Measurements from ENCODE around the gene ZBTB38. TPM values are rescaled to one million over a fixed set of nuclear protein-coding genes. Genes with fewer than 3 reads are reported as not detected.

The ZBTB38 gene
- total and polyA plus RNA-seq, 2 donors from 2014 or later, result 8.6 to 113 TPM

- DNase-seq, result no peak
- no peak for FAIRE-seq
- Histone ChIP-seq H3K36me3 (ENCODE audit: control insufficient read depth in 2 of 3, insufficient read depth in 3 of 3, low read length in 3 of 3) (no peaks in the 10 kb centered on the region), H3K4me1 (ENCODE audit: control insufficient read depth in 2 of 3, insufficient read depth in 2 of 3, low read depth in 1 of 3, low read length in 3 of 3) (no peaks in the 10 kb centered on the region), H3K27ac (ENCODE audit: low read depth in 2 of 2, low read length in 2 of 2) (no peak overlapping the region), H3K27me3 (ENCODE audit: control insufficient read depth, insufficient read depth, low read length) (no peaks in the 10 kb centered on the region), H3K4me3 (ENCODE audit: low read length in 3 of 3) (no peak overlapping the region), H3K9me3 (ENCODE audit: control insufficient read depth in 2 of 3, insufficient read depth in 1 of 3, low read length in 3 of 3) (no peaks in the 10 kb centered on the region), H3K9ac (ENCODE audit: low read length in 3 of 3) (no peak overlapping the region)
- TF ChIP-seq CTCF (IDR thresholded peaks at IDR 0.05; ENCODE audit: borderline replicate concordance, extremely low read depth, insufficient read depth), result no peak
- intact Hi-C loops (cut with DNase I), result no loop called here
Observed at GRCh38 chr3:141343077-141343476, 25.2 kb upstream of the ZBTB38 start.

GRCh38 chr3:141343865-141344271, 24.4 kb upstream of the ZBTB38 start:
- Histone ChIP-seq H3K4me1 (ENCODE audit: control insufficient read depth in 2 of 3, insufficient read depth in 2 of 3, low read depth in 1 of 3, low read length in 3 of 3) (no peaks in the 10 kb centered on the region), H3K27me3 (ENCODE audit: control insufficient read depth, insufficient read depth, low read length) (no peaks in the 10 kb centered on the region), H3K4me3 (ENCODE audit: low read length in 3 of 3) (no peak overlapping the region), H3K9ac (ENCODE audit: low read length in 3 of 3) (no peak overlapping the region), H3K36me3 (ENCODE audit: control insufficient read depth in 2 of 3, insufficient read depth in 3 of 3, low read length in 3 of 3) (no peaks in the 10 kb centered on the region), H3K9me3 (ENCODE audit: control insufficient read depth in 2 of 3, insufficient read depth in 1 of 3, low read length in 3 of 3) (no peaks in the 10 kb centered on the region), H3K27ac (ENCODE audit: low read depth in 2 of 2, low read length in 2 of 2) (no peak overlapping the region)
- no peak for DNase-seq
- intact Hi-C loops (cut with DNase I), result no loop called here
- no peak for TF ChIP-seq CTCF (IDR thresholded peaks at IDR 0.05; ENCODE audit: borderline replicate concordance, extremely low read depth, insufficient read depth)
- FAIRE-seq, result no peak

GRCh38 chr3:141345528-141345927, 22.8 kb upstream of the ZBTB38 start:
- FAIRE-seq, result no peak
- Histone ChIP-seq H3K9me3 (ENCODE audit: control insufficient read depth in 2 of 3, insufficient read depth in 1 of 3, low read length in 3 of 3) (no peaks in the 10 kb centered on the region), H3K36me3 (ENCODE audit: control insufficient read depth in 2 of 3, insufficient read depth in 3 of 3, low read length in 3 of 3) (no peaks in the 10 kb centered on the region), H3K27ac (ENCODE audit: low read depth in 2 of 2, low read length in 2 of 2) (no peak overlapping the region), H3K27me3 (ENCODE audit: control insufficient read depth, insufficient read depth, low read length) (no peaks in the 10 kb centered on the region), H3K4me1 (ENCODE audit: control insufficient read depth in 2 of 3, insufficient read depth in 2 of 3, low read depth in 1 of 3, low read length in 3 of 3) (no peaks in the 10 kb centered on the region), H3K4me3 (ENCODE audit: low read length in 3 of 3) (no peak overlapping the region), H3K9ac (ENCODE audit: low read length in 3 of 3) (no peak overlapping the region)
- DNase-seq, result no peak
- no peak for TF ChIP-seq CTCF (IDR thresholded peaks at IDR 0.05; ENCODE audit: borderline replicate concordance, extremely low read depth, insufficient read depth)
- intact Hi-C loops (cut with DNase I), result no loop called here

DNA sequence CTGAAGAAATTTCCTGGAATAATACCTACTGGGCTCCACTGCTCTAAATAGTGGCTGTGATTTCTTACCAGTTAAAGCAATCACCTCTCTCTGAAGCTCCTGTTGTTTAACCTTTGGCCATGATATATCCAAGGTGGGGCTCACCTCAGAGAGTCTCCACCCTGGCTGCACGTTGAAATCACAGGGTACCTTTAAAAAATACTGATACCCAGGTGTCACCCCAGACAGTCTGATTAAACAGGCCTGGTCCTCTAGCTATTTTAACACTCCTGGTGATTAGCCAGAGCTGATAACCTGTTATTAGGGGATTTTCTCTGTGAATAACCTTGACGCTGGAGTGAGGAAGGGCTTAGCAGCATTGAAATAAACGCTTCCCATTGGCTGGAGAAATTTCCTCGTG, 22.3 kb upstream of the ZBTB38 start:
- Histone ChIP-seq H3K9me3 (ENCODE audit: control insufficient read depth in 2 of 3, insufficient read depth in 1 of 3, low read length in 3 of 3) (no peaks in the 10 kb centered on the region), H3K27ac (ENCODE audit: low read depth in 2 of 2, low read length in 2 of 2) (no peak overlapping the region), H3K27me3 (ENCODE audit: control insufficient read depth, insufficient read depth, low read length) (no peaks in the 10 kb centered on the region), H3K4me3 (ENCODE audit: low read length in 3 of 3) (no peak overlapping the region), H3K36me3 (ENCODE audit: control insufficient read depth in 2 of 3, insufficient read depth in 3 of 3, low read length in 3 of 3) (no peaks in the 10 kb centered on the region), H3K9ac (ENCODE audit: low read length in 3 of 3) (no peak overlapping the region), H3K4me1 (ENCODE audit: control insufficient read depth in 2 of 3, insufficient read depth in 2 of 3, low read depth in 1 of 3, low read length in 3 of 3) (no peaks in the 10 kb centered on the region)
- FAIRE-seq (no peak), DNase-seq (no peak)
- intact Hi-C loops (cut with DNase I), result no loop called here
- TF ChIP-seq CTCF (IDR thresholded peaks at IDR 0.05; ENCODE audit: borderline replicate concordance, extremely low read depth, insufficient read depth), result no peak
